NCI-H2107 treated with DMSO at 0.1 percent for 48 hours (cell line): ENCODE results near the gene PIGM.
"Not testable (repeated sequence)": the region's sequence is repeated elsewhere in the genome, so short reads cannot be mapped to it uniquely, and the experiment has no call there.

Source experiments
- DNase-seq: peaks from one replicate; lab custom pipeline; 2025; ENCODE audit not compliant: unreplicated experiment; lab: John Stamatoyannopoulos, UW

Gene PIGM

GRCh38 chr1:160061369-160062229 is 29.8 kb upstream of the PIGM start:
- DNase-seq, result no peak

- no peak for DNase-seq
Measured at GRCh38 chr1:160058087-160058486, 26.3 kb upstream of the PIGM start.

DNA sequence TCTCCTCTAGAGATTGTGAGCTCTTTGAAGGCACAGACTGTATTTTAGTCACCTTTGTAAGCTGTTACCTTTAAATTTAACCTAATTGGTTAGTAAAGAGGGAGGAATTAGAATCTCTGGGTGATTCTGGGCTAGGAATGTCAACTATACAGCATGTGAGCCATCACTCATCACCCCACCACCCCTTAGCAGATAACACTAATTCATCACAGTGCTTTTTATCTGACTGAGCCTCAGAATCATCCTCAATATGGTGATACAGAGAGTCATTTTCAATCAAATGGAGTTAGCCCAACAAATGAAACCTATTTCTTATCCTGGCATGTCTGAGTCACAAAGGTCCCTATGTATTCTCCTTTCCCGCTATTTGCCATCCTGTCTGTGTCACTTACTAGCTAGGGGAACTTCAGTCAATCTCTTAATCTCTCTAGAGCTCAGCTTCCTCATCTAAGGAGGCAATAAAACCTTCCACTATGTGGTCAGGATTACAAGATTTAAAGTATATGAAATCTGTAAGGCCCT is 24.9 kb upstream of the PIGM start:
- no peak for DNase-seq

DNA sequence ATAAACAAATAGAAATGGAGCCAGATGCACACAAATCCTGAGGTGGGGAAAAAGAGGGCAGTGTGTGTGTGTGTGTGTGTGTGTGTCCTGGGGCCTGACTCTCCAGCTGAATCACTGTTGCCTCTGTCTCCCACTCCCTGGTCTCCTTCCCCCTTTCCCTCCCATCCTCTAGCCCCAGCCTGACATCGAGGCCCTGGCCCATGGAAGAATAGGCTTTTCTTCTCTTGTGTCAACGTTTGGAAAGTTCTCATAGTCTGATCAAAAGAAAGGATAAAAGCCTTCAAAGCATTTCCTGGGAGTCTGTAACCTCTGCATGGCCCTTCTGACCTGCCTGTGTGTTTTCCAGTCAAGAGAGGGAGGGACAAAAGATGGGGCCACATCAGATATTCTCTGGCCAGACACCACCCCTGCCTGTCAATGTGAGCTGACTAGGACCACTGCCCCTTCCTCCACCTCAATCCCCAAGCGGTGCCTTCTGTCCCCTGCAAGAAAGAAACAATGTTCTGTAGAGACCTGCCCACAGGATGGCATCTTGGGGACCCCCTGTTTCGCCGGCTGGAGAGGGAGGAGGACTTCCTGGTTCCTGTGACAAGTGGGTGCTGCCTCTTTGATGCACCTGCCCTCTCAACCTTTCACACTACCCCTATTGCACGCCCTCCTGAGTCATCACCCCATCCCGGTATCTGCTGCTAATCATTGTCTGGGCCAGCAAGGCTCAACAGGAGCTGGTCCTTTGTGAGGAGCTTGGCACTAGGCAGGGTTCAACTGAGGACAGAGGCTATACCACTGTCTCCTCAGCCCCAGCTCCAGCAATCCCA is 22.0 kb upstream of the PIGM start:
- no peak for DNase-seq

DNA sequence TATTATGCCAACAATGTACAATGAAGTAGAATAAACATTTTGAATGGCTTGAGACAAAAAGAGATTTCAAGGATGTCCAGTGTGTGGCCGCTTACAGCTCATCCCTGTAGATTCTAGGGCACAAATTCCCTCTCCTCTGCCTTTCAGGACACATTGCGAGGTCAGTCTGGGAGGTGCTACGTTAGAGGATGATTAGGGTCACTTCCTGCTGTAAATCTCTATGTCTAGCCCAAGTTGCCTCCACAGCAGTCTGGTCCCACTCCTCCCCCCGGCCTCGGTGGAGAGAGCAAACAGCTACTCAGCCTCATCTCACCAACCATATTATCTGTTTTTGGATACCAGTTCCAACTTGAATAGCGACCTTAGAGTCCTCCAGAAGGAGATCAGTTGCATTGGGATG is 21.1 kb upstream of the PIGM start:
- DNase-seq, result no peak

- no peak for DNase-seq
Measured at GRCh38 chr1:160050619-160051018, 18.8 kb upstream of the PIGM start.

DNA sequence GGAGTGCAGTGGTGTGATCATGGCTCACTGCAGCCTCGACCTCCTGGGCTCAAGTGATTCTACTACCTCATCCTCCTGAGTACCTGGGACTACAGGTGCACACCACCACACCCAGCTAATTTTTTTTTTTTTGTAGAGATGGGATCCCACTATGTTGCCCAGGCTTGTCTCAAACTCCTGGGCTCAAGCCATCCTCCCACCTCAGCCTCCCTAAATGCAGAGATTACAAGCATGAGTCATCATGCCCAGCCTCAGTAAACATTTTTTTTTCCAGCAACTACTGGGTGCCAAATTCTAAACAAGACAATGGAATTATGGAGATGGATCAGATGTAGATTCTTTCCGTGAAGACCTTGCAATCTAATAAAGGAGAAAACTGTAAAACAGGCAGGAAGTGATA is 18.4 kb upstream of the PIGM start:
- not testable (repeated sequence) for DNase-seq

DNA sequence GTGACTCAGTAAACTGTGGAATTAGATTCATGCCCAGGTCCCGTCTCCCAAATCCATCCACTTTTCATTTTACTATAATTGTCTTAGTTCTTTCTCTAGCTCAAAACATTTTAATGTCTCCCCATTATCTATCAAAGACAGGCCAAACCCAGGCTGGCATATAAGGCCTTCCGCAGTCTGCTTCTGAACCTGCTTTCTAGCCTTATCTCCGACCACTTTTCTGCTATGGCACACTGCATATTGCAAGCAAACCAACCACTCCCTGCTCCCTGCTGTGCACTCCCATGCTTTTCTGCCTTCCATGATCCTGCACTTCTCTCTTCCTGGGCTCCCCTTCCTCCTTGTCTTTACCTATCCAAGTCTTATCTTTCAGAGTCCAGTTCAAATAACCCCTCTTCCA is 17.3 kb upstream of the PIGM start:
- no peak for DNase-seq

DNA sequence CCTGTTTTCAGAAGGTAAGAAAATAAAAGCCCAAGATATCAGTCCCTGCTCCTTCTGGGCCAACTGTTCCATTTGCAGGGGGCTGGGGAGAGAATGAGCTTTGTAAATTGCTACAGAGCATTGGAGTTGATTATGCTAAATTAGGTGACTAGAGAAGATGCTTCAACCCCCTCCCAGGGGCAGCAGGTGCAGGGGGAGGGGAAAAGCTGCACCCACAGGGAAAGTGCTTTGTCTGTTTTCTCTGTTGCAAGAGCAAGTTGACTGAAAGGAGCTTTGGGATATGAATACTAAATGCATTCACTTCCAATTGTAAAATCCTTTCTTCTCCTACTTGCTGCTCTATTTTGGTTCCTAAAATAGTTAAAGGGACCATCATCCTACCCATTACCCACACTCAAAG is 16.5 kb upstream of the PIGM start:
- peak; percentile 11 for DNase-seq

- no peak for DNase-seq
Measured at GRCh38 chr1:160047111-160047991, 15.6 kb upstream of the PIGM start.

- peak; percentile 42 for DNase-seq
Measured at GRCh38 chr1:160046494-160047110, 14.8 kb upstream of the PIGM start.

GRCh38 chr1:160045653-160046052 is 13.9 kb upstream of the PIGM start:
- no peak for DNase-seq

- DNase-seq, result no peak
Measured at GRCh38 chr1:160043543-160043942, 11.8 kb upstream of the PIGM start.

DNA sequence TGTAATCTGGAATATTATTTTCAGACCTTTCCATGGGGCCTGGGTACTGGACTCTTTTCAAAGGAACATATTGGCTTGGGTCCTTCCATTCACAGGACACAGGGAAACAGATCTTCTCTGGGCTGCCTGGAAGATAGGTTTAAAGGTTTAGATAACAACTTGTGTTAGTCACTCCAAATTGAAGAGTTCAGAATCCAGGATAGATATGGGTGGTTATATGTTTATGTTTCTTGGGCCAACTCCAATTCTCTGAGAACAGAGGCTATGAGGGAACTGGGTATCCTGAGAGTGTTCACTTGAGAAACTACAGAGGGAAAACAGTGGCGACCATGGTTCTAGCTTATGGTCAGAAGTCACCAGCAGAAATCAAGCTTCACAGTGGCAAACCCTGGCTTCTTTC is 8.7 kb upstream of the PIGM start:
- DNase-seq, result no peak

DNA sequence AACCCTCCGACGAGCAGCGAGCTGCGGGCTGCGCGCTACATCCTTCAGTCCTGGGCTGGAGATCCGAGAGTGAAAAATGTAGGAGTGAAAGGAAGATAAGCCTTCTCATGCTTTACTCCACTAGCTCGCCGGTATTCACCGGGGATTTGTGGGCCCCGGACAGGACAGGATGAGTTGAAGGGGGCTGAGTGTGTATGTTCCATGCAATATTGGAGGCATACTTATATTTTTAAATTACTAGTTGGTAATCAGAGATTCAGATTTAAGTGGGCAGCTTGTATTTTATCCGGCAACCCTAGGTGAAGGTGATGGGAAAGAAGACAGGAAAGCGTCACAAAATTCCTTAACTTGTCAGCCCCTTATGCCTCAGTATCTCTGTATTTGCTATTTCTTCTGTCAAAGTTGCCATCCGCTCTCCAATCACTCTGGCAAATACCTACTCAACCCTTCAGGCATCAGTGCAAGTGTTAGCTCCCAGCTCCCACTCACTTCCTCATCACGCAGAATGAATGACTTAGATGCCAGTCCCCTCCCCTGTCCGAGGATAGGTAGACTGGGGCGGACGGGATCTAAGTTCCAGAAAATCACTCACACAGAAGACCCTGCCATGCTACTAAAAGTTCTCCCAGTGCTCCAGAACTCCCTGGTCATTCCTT is 503 bp upstream of the PIGM start:
- peak; percentile 43 for DNase-seq

- peak; percentile 49 for DNase-seq
Measured at GRCh38 chr1:160030657-160031364, 979 bp downstream of the PIGM start.

DNA sequence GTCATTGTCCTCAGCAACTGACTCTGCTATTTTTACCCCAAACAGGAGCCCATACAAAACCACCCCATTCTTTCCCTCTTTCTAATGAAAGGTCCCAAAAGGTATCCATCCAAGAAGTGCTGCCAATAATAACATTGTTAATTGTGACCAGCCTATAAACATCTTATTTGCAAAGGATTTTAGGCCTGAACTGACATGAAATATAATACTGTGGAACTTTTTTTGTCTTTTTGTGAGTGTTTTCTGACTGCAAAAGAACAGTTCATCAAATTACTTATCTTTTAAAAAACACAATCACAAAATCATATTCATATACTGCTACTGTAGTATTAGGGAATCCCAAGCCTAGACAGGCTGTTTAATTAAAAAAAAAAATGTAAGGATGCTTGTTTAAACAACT is 3.4 kb downstream of the PIGM start:
- no peak for DNase-seq

- no peak for DNase-seq
Measured at GRCh38 chr1:160025314-160025713, 6.5 kb downstream of the PIGM start.

GRCh38 chr1:160024195-160024905 is 7.4 kb downstream of the PIGM start:
- no peak for DNase-seq
